DND-41 (cell line): ENCODE results near the gene KDELR1.

Experiments
- CTCF ChIP-seq: IDR thresholded peaks from 2 replicates; pipeline ENCODE4 v1.5.1; 2012; ENCODE audit warnings: borderline replicate concordance, low read length, moderate library complexity, mild to moderate bottlenecking; ENCODE audit not compliant: poor library complexity, severe bottlenecking; ENCODE audit errors: extremely low read depth
- EZH2 ChIP-seq: IDR thresholded peaks from 3 replicates; pipeline ENCODE4 v1.6.1; 2012; ENCODE audit warnings: borderline replicate concordance, low read depth, mild to moderate bottlenecking, moderate library complexity, low read length, inconsistent platforms; ENCODE audit not compliant: severe bottlenecking

- TF ChIP-seq CTCF (peak; percentile 16), EZH2 (no peak)
Observed at GRCh38 chr19:48363810-48364597, 27.3 kb downstream of the KDELR1 start, which contains the start of the genes SYNGR4 and TMEM143.
